ENCODE measurements around the gene ENO1. TPM values are rescaled to one million over a fixed set of nuclear protein-coding genes. Genes with fewer than 3 reads are reported as not detected.

ENO1 gene
- total and polyA plus RNA-seq, 9 of the 15 experiments (the other 6 are each of a cell fraction or from before 2014, with no cell fraction given): 2,249 to 7,472 (median 2,868) TPM

- DNase-seq (ENCODE audit: extremely low read depth in 1 of 4, low spot score in 3 of 4) (no peak), ATAC-seq (no peak), FAIRE-seq (no peak)
- POLR2A ChIA-PET: interaction anchor here (0.6 to 14.9 kb wide), 7 partner anchors 7 to 145 kb away, joined by 3 to 219 read pairs (median 7); partner anchors contain the start of gene ENO1
- no peak overlapping the region; a peak in 1 of 4 replicates for H3K9ac ChIP-seq (ENCODE audit: insufficient read depth in 1 of 2, low read depth in 2 of 2, low read length in 2 of 2)
- peaks cover 80% of the 10 kb centered on the region for H4K20me1 ChIP-seq (replicated peaks; ENCODE audit: control insufficient read depth, insufficient read depth, low read length)
- H2AFZ ChIP-seq (ENCODE audit: low read depth, low read length): no peak overlapping the region
- no TSS peak for BruUV-seq (replicated peaks)
- no peaks in the 10 kb centered on the region for H3K9me3 ChIP-seq (replicated peaks; ENCODE audit: control insufficient read depth, insufficient read depth, low read depth, low read length)
- CTCF ChIA-PET (ENCODE audit: low intra/inter-chr PET ratio): no interaction called here
- H3K4me2 ChIP-seq (ENCODE audit: insufficient read depth, low read length): no peak overlapping the region
- peaks cover 93% of the 10 kb centered on the region for H3K79me2 ChIP-seq (ENCODE audit: control insufficient read depth, insufficient read depth, low read length)
- in situ Hi-C loops (cut with MboI): no loop called here
- no peaks in the 10 kb centered on the region for H3K27me3 ChIP-seq (ENCODE audit: control insufficient read depth in 2 of 2, insufficient read depth in 2 of 2, low read length in 2 of 2)
- no peak overlapping the region for H3K4me3 ChIP-seq
- WGBS (ENCODE audit: insufficient coverage, low coverage, missing lambda C conversion rate): 87% methylated on average over 6 of the region's 6 CpGs
- H3K27ac ChIP-seq (ENCODE audit: extremely low read depth, low read depth, low read length): no peak overlapping the region; the same call in 2 of the 3 replicates
- peaks cover 9% of the 10 kb centered on the region for H3K9me1 ChIP-seq (ENCODE audit: control insufficient read depth, insufficient read depth, low read length)
- TF ChIP-seq ETV5 (CRISPR knock-in tag; IDR thresholded peaks at IDR 0.05; ENCODE audit: low read depth) (no peak), HNRNPLL (IDR thresholded peaks at IDR 0.05; ENCODE audit: low read depth, low read length, poor library complexity, severe bottlenecking) (peak; percentile 1), TEAD4 (IDR thresholded peaks at IDR 0.05; ENCODE audit: low read length) (peak; percentile 1; the same call in 1 of the 2 replicates), TEAD4 (CRISPR knock-in tag; IDR thresholded peaks at IDR 0.05; ENCODE audit: borderline replicate concordance) (no peak), MAFG (tag; conservative IDR thresholded peaks at IDR 0.05) (no peak), ARHGAP35 (IDR thresholded peaks at IDR 0.05; ENCODE audit: partially characterized antibody) (no peak), ESRRB (CRISPR knock-in tag; IDR thresholded peaks at IDR 0.05; ENCODE audit: borderline replicate concordance) (no peak), NR3C1 (CRISPR knock-in tag; IDR thresholded peaks at IDR 0.05) (no peak), FOXA1 (IDR thresholded peaks at IDR 0.05; ENCODE audit: borderline replicate concordance) (no peak), CAMTA2 (CRISPR knock-in tag; conservative IDR thresholded peaks at IDR 0.05) (no peak), FOXM1 (IDR thresholded peaks at IDR 0.05; ENCODE audit: low read depth) (no peak), FOXM1 (CRISPR knock-in tag; IDR thresholded peaks at IDR 0.05; ENCODE audit: low read depth) (0 out of 2 replicates have a peak, but pooled peaks have one; percentile 31), NRF1 (conservative IDR thresholded peaks at IDR 0.05 in 1 of 2, IDR thresholded peaks at IDR 0.05 in 1 of 2) (no peak)
- intact Hi-C loops (cut with micrococcal nuclease): no loop called here
- H3K4me1 ChIP-seq (replicated peaks in 1 of 2; ENCODE audit: control insufficient read depth in 2 of 2, insufficient read depth in 2 of 2, low read length in 2 of 2): peaks cover 11 to 25% of the 10 kb centered on the region in 2 experiments; a peak in 4 of 5 replicates
- H3K36me3 ChIP-seq (ENCODE audit: control insufficient read depth, insufficient read depth, low read length): peaks cover 99% of the 10 kb centered on the region
These were observed 8.4 kb downstream of the ENO1 start for GRCh38 chr1:8870103-8870502.
